Mesenchymal stem cell (in vitro differentiated cells and primary cell): ENCODE measurements around the gene ASIC2.

Experiments
- DNase-seq: peaks from one replicate; pipeline ENCODE4 v3.0.0-alpha.2; 2013
- H2AFZ ChIP-seq: one replicate; pipeline ENCODE4 v1.6.1; 2013; ENCODE audit warnings: low read depth, mild to moderate bottlenecking, control low read depth, inconsistent platforms, low read length, moderate library complexity
- H2AK5ac ChIP-seq: 2 replicates; pipeline ENCODE4 v1.6.1; 2013; ENCODE audit warnings: low read length, moderate library complexity, mild to moderate bottlenecking, inconsistent platforms; ENCODE audit not compliant: severe bottlenecking
- H2BK120ac ChIP-seq: one replicate; pipeline ENCODE4 v1.6.1; 2013; ENCODE audit warnings: low read depth, mild to moderate bottlenecking, inconsistent platforms, low read length, moderate library complexity
- H2BK12ac ChIP-seq, 2 experiments: one replicate each; pipeline ENCODE4 v1.6.1; 2013; ENCODE audit warnings: inconsistent platforms in 2 of 2, low read length in 2 of 2, mild to moderate bottlenecking in 2 of 2, moderate library complexity in 2 of 2, control low read depth in 1 of 2
- H2BK15ac ChIP-seq: one replicate; pipeline ENCODE4 v1.6.1; 2013; ENCODE audit warnings: mild to moderate bottlenecking, low read depth, inconsistent platforms; ENCODE audit not compliant: poor library complexity, severe bottlenecking
- H2BK5ac ChIP-seq: 2 replicates; pipeline ENCODE4 v1.6.1; 2013; ENCODE audit warnings: low read depth, mild to moderate bottlenecking, low read length, control low read depth, inconsistent platforms; ENCODE audit not compliant: poor library complexity, severe bottlenecking
- H3K14ac ChIP-seq, 2 experiments: one replicate each; pipeline ENCODE4 v1.6.1; 2013; ENCODE audit warnings: inconsistent platforms in 2 of 2, low read length in 2 of 2, control low read depth in 1 of 2, mild to moderate bottlenecking in 1 of 2, moderate library complexity in 1 of 2
- H3K18ac ChIP-seq, 2 experiments: one replicate each; pipeline ENCODE4 v1.6.1; 2013; ENCODE audit warnings: inconsistent platforms in 2 of 2, low read length in 2 of 2, control low read depth in 1 of 2, low read depth in 1 of 2, mild to moderate bottlenecking in 1 of 2
- H3K23ac ChIP-seq, 2 experiments: one replicate each; pipeline ENCODE4 v1.6.1; 2013; ENCODE audit warnings: inconsistent platforms in 2 of 2, low read length in 2 of 2, mild to moderate bottlenecking in 2 of 2, moderate library complexity in 2 of 2, control low read depth in 1 of 2
- H3K27ac ChIP-seq: 2 replicates; pipeline ENCODE4 v1.5.1; 2013; ENCODE audit warnings: mild to moderate bottlenecking, moderate library complexity, low read length, control low read depth, inconsistent platforms; ENCODE audit not compliant: poor library complexity, severe bottlenecking
- H3K27me3 ChIP-seq, 2 experiments: 2 replicates each; pipeline versions ENCODE4 v1.6.1 to v1.7.0; 2013; ENCODE audit warnings: low read length in 2 of 2, mild to moderate bottlenecking in 2 of 2, moderate library complexity in 2 of 2, control low read depth in 1 of 2, inconsistent platforms in 1 of 2; ENCODE audit not compliant: control insufficient read depth in 1 of 2, insufficient read depth in 1 of 2
- H3K36me3 ChIP-seq, 2 experiments: 2 replicates each; pipeline versions ENCODE4 v1.6.1 to v1.7.0; 2013; ENCODE audit warnings: low read length in 2 of 2, control low read depth in 1 of 2, inconsistent platforms in 1 of 2, low read depth in 1 of 2, mild to moderate bottlenecking in 1 of 2; ENCODE audit not compliant: insufficient read depth in 2 of 2, control insufficient read depth in 1 of 2
- H3K4ac ChIP-seq, 2 experiments: one replicate each; pipeline ENCODE4 v1.6.1; 2013; ENCODE audit warnings: inconsistent platforms in 2 of 2, low read length in 2 of 2, mild to moderate bottlenecking in 2 of 2, moderate library complexity in 2 of 2, control low read depth in 1 of 2, low read depth in 1 of 2
- H3K4me1 ChIP-seq: 2 replicates; pipeline ENCODE4 v1.6.1; 2013; ENCODE audit warnings: low read depth, low read length, control low read depth; ENCODE audit not compliant: control insufficient read depth, insufficient read depth
- H3K4me2 ChIP-seq: 2 replicates; pipeline ENCODE4 v1.6.1; 2013; ENCODE audit warnings: low read length, mild to moderate bottlenecking, inconsistent platforms; ENCODE audit not compliant: poor library complexity, severe bottlenecking
- H3K4me3 ChIP-seq, 2 experiments: 2 replicates each; pipeline versions ENCODE4 v1.5.1 to v1.7.0; 2013; ENCODE audit warnings: low read length in 2 of 2, mild to moderate bottlenecking in 2 of 2, control low read depth in 1 of 2, low read depth in 1 of 2; ENCODE audit not compliant: insufficient read depth in 1 of 2
- H3K79me1 ChIP-seq: replicated peaks from 2 replicates; pipeline ENCODE4 v1.6.1; 2013; ENCODE audit warnings: mild to moderate bottlenecking, control low read depth, low read length, inconsistent platforms; ENCODE audit not compliant: poor library complexity, severe bottlenecking
- H3K9ac ChIP-seq: 2 replicates; pipeline ENCODE4 v1.7.0; 2013; ENCODE audit warnings: mild to moderate bottlenecking, low read length, moderate library complexity
- H3K9me3 ChIP-seq: 2 replicates; pipeline ENCODE4 v1.7.0; 2013; ENCODE audit warnings: mild to moderate bottlenecking, low read length; ENCODE audit not compliant: control insufficient read depth
- H4K8ac ChIP-seq: one replicate; pipeline ENCODE4 v1.6.1; 2013; ENCODE audit warnings: inconsistent platforms, mild to moderate bottlenecking, low read length, moderate library complexity
- H4K91ac ChIP-seq: one replicate; pipeline ENCODE4 v1.6.1; 2013; ENCODE audit warnings: mild to moderate bottlenecking, low read length, inconsistent platforms
- WGBS: methylation state at CpG from one replicate; pipeline ENCODE4 v1.1.7; 2013; ENCODE audit warnings: mixed read lengths; 5-methylcytosine and 5-hydroxymethylcytosine counted together

ASIC2 gene

GRCh38 chr17:33096161-33096560 is 196.9 kb downstream of the ASIC2 start:
- H4K8ac ChIP-seq, result no peak overlapping the region
- no peaks in the 10 kb centered on the region for H3K79me1 ChIP-seq
- no peak overlapping the region for H3K27ac ChIP-seq

GRCh38 chr17:33091271-33091670 is 201.8 kb downstream of the ASIC2 start:
- no peak overlapping the region for H3K4ac ChIP-seq

More at GRCh38 chr17:33096161-33096560, 196.9 kb downstream of the ASIC2 start:
- no peaks in the 10 kb centered on the region for H3K4me1 ChIP-seq
- WGBS, result 89% methylated on average over 4 of the region's 4 CpGs
- H3K4ac ChIP-seq, result no peak overlapping the region
- no peak overlapping the region for H3K4me2 ChIP-seq
- H3K9ac ChIP-seq, result no peak overlapping the region
- H3K9me3 ChIP-seq, result no peaks in the 10 kb centered on the region
- H3K23ac ChIP-seq, result no peak overlapping the region
- no peak overlapping the region for H3K14ac ChIP-seq
- H2AFZ ChIP-seq, result no peak overlapping the region
- no peak overlapping the region for H3K4me3 ChIP-seq
- no peak overlapping the region for H2BK5ac ChIP-seq
- H4K91ac ChIP-seq, result no peak overlapping the region
- no peak overlapping the region for H2AK5ac ChIP-seq
- no peak overlapping the region for H2BK12ac ChIP-seq
- no peak overlapping the region for H2BK15ac ChIP-seq
- no peaks in the 10 kb centered on the region for H3K36me3 ChIP-seq
- H3K18ac ChIP-seq, result no peak overlapping the region
- DNase-seq, result no peak
- no peak overlapping the region for H2BK120ac ChIP-seq
- H3K27me3 ChIP-seq, result peaks cover 4 to 70% of the 10 kb centered on the region in 2 experiments

GRCh38 chr17:33090806-33091205 is 202.3 kb downstream of the ASIC2 start:
- no peak for DNase-seq
- H3K4me2 ChIP-seq, result no peak overlapping the region
- no peaks in the 10 kb centered on the region for H3K9me3 ChIP-seq
- H3K23ac ChIP-seq, result no peak overlapping the region
- WGBS, result no CpG with 5 or more reads among the region's 1 CpG
- no peak overlapping the region for H2BK5ac ChIP-seq
- H3K4me3 ChIP-seq, result no peak overlapping the region
- H4K8ac ChIP-seq, result no peak overlapping the region
- H3K14ac ChIP-seq, result no peak overlapping the region
- no peak overlapping the region for H4K91ac ChIP-seq
- no peaks in the 10 kb centered on the region for H3K79me1 ChIP-seq
- no peak overlapping the region for H2BK120ac ChIP-seq
- H2AFZ ChIP-seq, result no peak overlapping the region
- no peak overlapping the region for H2AK5ac ChIP-seq
- H2BK15ac ChIP-seq, result no peak overlapping the region
- no peak overlapping the region for H3K9ac ChIP-seq
- peaks cover 8 to 82% of the 10 kb centered on the region in 2 experiments for H3K27me3 ChIP-seq
- H3K27ac ChIP-seq, result no peak overlapping the region
- no peak overlapping the region for H3K18ac ChIP-seq
- no peaks in the 10 kb centered on the region for H3K36me3 ChIP-seq
- H2BK12ac ChIP-seq, result no peak overlapping the region
- no peak overlapping the region for H3K4ac ChIP-seq
- H3K4me1 ChIP-seq, result no peaks in the 10 kb centered on the region

More at GRCh38 chr17:33091271-33091670, 201.8 kb downstream of the ASIC2 start:
- peaks cover 8 to 84% of the 10 kb centered on the region in 2 experiments for H3K27me3 ChIP-seq
- no peak overlapping the region for H2BK120ac ChIP-seq
- no peaks in the 10 kb centered on the region for H3K79me1 ChIP-seq
- H2BK12ac ChIP-seq, result no peak overlapping the region
- H3K36me3 ChIP-seq, result no peaks in the 10 kb centered on the region
- H3K4me3 ChIP-seq, result no peak overlapping the region
- H4K8ac ChIP-seq, result no peak overlapping the region
- no peaks in the 10 kb centered on the region for H3K4me1 ChIP-seq
- no peaks in the 10 kb centered on the region for H3K9me3 ChIP-seq
- no peak overlapping the region for H2BK5ac ChIP-seq
- no peak overlapping the region for H3K14ac ChIP-seq
- no peak overlapping the region for H2BK15ac ChIP-seq
- H4K91ac ChIP-seq, result no peak overlapping the region
- H3K9ac ChIP-seq, result no peak overlapping the region
- no peak overlapping the region for H2AFZ ChIP-seq
- WGBS, result 88% methylated on average over 5 of the region's 5 CpGs
- H3K4me2 ChIP-seq, result no peak overlapping the region
- DNase-seq, result no peak
- H3K27ac ChIP-seq, result no peak overlapping the region
- no peak overlapping the region for H3K18ac ChIP-seq
- no peak overlapping the region for H3K23ac ChIP-seq
- H2AK5ac ChIP-seq, result no peak overlapping the region

- Histone ChIP-seq H3K4ac (no peak overlapping the region), H3K4me1 (no peaks in the 10 kb centered on the region), H4K8ac (no peak overlapping the region), H3K18ac (no peak overlapping the region), H3K36me3 (no peaks in the 10 kb centered on the region), H3K4me2 (no peak overlapping the region), H3K27me3 (peaks cover 11 to 66% of the 10 kb centered on the region in 2 experiments), H2BK5ac (no peak overlapping the region), H3K23ac (no peak overlapping the region), H2BK120ac (no peak overlapping the region), H2BK15ac (no peak overlapping the region), H2BK12ac (no peak overlapping the region), H3K79me1 (no peaks in the 10 kb centered on the region), H3K14ac (no peak overlapping the region), H3K9me3 (no peaks in the 10 kb centered on the region), H3K27ac (no peak overlapping the region), H4K91ac (no peak overlapping the region), H3K9ac (no peak overlapping the region), H3K4me3 (no peak overlapping the region), H2AFZ (no peak overlapping the region), H2AK5ac (no peak overlapping the region)
- no peak for DNase-seq
Measured at GRCh38 chr17:33086878-33087277, 206.2 kb downstream of the ASIC2 start.
